Right lobe of liver (tissue), 6 donors: ENCODE results near the gene POLE. TPM values are rescaled to one million over a fixed set of nuclear protein-coding genes. Genes with fewer than 3 reads are reported as not detected.
"Not testable (repeated sequence)": the region's sequence is repeated elsewhere in the genome, so short reads cannot be mapped to it uniquely, and the experiment has no call there.

Experiments used
- ATAC-seq, 4 donors: fragments of 200-7000 bp; cut with Tn5 transposase; one replicate each; pipeline ENCODE4 v1.9.1; 2020; ENCODE audit warnings: mild to moderate bottlenecking in 4 of 4, moderate library complexity in 4 of 4
- DNase-seq, 3 donors: peaks; one replicate each; pipeline ENCODE4 v3.0.0-alpha.2; 2020
- H3K27ac ChIP-seq, 3 donors: fragments of 200-600 bp; one replicate each; pipeline ENCODE4 v1.8.0; 2022
- H3K27me3 ChIP-seq, 2 donors: fragments of 200-600 bp; one replicate each; pipeline ENCODE4 v1.8.0; 2022
- H3K36me3 ChIP-seq, 4 donors: fragments of 200-600 bp; sonication (generic) in 1 of 4; one replicate each; pipeline versions ENCODE4 v1.5.1 to v1.8.0; 2017 to 2022; ENCODE audit warnings: control low read depth in 1 of 4
- H3K4me1 ChIP-seq, 4 donors: fragments of 200-600 bp; sonication (generic) in 1 of 4; one replicate each; pipeline versions ENCODE4 v1.5.1 to v1.8.0; 2017 to 2022; ENCODE audit warnings: control low read depth in 1 of 4
- H3K4me3 ChIP-seq, 3 donors: fragments of 200-600 bp; one replicate each; pipeline ENCODE4 v1.8.0; 2022
- H3K9me3 ChIP-seq, 4 donors: fragments of 200-600 bp; sonication (generic) in 1 of 4; one replicate each; pipeline versions ENCODE4 v1.5.1 to v1.8.0; 2017 to 2022; ENCODE audit warnings: control low read depth in 1 of 4
- POLR2A ChIP-seq: fragments of 450-650 bp; IDR thresholded peaks from one replicate; pipeline ENCODE4 v1.6.1; 2017; ENCODE audit warnings: antibody characterized with exemption, mild to moderate bottlenecking
- WGBS: methylation state at CpG from one replicate; pipeline ENCODE4 v1.1.6; 2018; ENCODE audit warnings: low coverage, low lambda C conversion rate; ENCODE audit not compliant: insufficient coverage; ENCODE audit errors: missing lambda C conversion rate; 5-methylcytosine and 5-hydroxymethylcytosine counted together
- intact Hi-C, 2 donors: fragments of 100-400 bp; cut with DNase I; formaldehyde crosslinking; loops; one replicate each; pipeline versions ENCODE4 v1.11.2 to v1.14.1; 2022
- total RNA-seq, 6 experiments: library from RNA; depleted of rRNA in 2 of 6; stranded (reverse); fragments of >200 nt in 2 of 6; fragmentation: NEBNext Ultra II Directional in 3 of 6; extraction: Animal tissue kit (Norgen Biotek cat#: 25700) in 3 of 6; gene quantifications; one replicate each; pipeline versions ENCODE4 v1.1.0 to v1.2.4, GENCODE V29; 2016 to 2023
- TF ChIP-seq, protein P1 (sequence below), 4 donors: fragments of 200-600 bp in 3 of 4; fragments of 450-650 bp in 1 of 4; IDR thresholded peaks; one replicate each; pipeline versions ENCODE4 v1.5.1 to v1.8.0; 2016 to 2022; ENCODE audit warnings: antibody characterized with exemption in 4 of 4, mild to moderate bottlenecking in 2 of 4
- donor health status: DM: no; HTN: yes; CAD: no.
- donor health status: DM: no; HTN: no; CAD: no.
- donor health status: DM: no; HTN: no; CAD: no.
- donor health status: DM: no; HTN: yes; CAD: no.
- donor health status: DM: no; HTN: yes; CAD: no.

POLE gene
- total RNA-seq, 6 experiments from 2014 or later: 13.6 to 34.0 (median 22.7) TPM

DNA sequence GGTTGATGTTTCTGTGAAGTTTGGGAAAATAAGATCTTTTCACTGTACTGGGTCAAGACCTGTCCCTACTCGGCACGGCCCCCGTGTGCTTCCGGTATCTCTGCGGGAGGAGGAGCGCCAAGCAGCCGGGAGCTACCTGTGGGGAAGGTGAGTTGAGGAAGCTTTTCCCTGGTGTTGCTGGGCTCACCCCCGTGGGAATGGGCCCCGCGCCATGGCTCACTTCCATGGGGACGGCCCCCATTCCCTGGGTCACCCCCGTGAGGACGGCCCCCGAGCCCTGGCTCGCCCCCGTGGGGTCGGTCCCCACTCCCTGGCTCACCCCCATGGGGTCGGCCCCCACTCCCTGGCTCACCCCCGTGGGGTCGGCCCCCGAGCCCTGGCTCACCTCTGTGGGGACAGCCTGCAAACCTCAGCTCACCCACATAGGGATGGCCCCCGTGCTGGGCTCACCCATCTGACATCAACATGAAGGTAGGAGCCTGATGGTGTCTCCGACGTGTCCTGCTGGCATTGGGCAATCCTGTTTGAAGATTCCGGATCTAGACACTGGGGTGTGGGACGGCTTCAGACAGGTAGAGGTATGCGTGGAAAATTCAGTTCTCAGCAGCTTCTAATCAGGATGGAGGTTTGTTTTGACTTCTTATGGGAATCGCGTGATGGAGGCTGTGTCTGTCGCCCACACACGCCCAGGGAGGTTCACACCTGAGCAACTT is 85.8 kb downstream of the POLE start:
- peaks cover 0 to 31% (median 14%) of the 10 kb centered on the region in 4 donors for H3K4me1 ChIP-seq
- 84% methylated on average over 7 of the region's 31 CpGs for WGBS
- intact Hi-C loops: no loop called here
- H3K27me3 ChIP-seq: no peaks in the 10 kb centered on the region
- peak in 3 of 4 donors; percentile 1 to 13 (median 2) for ATAC-seq
- DNase-seq: no peak
- TF ChIP-seq, protein P1, sequence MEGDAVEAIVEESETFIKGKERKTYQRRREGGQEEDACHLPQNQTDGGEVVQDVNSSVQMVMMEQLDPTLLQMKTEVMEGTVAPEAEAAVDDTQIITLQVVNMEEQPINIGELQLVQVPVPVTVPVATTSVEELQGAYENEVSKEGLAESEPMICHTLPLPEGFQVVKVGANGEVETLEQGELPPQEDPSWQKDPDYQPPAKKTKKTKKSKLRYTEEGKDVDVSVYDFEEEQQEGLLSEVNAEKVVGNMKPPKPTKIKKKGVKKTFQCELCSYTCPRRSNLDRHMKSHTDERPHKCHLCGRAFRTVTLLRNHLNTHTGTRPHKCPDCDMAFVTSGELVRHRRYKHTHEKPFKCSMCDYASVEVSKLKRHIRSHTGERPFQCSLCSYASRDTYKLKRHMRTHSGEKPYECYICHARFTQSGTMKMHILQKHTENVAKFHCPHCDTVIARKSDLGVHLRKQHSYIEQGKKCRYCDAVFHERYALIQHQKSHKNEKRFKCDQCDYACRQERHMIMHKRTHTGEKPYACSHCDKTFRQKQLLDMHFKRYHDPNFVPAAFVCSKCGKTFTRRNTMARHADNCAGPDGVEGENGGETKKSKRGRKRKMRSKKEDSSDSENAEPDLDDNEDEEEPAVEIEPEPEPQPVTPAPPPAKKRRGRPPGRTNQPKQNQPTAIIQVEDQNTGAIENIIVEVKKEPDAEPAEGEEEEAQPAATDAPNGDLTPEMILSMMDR (IDR thresholded peaks at IDR 0.05): no peak
- no peak for TF ChIP-seq POLR2A
- peak overlapping the region; percentile 43 to 50 (median 48) for H3K4me3 ChIP-seq
- peak overlapping the region; percentile 43 to 78 (median 63) for H3K27ac ChIP-seq
- no peaks in the 10 kb centered on the region for H3K36me3 ChIP-seq
- H3K9me3 ChIP-seq: no peaks in the 10 kb centered on the region

DNA sequence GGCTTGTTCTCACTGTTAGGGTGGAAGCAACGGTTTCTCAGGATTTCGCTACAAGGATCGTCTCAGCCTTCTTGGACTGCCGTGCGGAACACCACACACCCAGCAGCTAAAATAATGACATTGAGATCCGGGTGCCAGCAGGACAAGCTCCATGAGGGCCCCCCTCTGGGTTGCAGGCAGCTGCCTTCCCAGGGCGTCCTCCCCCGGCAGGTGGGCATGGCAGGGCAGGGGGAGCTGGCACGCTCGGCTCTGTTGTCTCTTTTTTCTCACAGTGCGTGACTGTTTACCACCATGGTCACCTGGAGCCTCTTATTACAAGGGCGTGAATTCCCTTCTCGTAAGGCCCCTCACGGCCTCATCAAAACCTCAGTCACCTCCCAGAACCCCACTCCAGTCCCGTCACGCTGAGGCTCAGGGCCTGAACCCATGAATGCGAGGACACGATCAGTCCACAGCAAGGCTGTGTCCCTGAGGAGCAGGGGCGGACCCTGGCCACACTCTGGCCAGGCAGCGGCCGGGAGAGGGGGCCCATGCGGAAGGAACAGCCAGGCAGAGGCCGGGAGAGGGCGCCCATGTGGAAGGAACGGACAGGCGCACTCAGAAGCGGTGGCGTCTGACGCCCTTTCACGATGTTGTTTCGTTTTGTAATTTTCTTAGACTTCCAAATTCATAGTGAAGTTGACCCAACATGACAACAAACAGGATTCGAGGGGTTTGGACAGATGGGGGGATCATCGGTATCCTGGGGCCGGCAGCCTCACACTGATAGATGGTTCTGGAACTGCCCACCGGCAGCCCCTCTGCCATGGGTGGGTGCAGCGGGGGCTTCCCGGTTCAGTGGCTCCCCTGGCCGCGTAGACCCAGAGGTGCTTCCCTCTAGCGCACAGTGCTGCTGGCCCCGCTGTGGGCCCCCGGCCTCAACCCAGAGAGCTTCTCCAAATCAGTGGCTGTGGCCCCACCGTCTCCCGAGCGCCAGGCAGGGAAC is 86.8 kb downstream of the POLE start:
- no peaks in the 10 kb centered on the region for H3K27me3 ChIP-seq
- peaks cover 0 to 21% (median 10%) of the 10 kb centered on the region in 4 donors for H3K4me1 ChIP-seq
- DNase-seq (peak; percentile 79 to 81 (median 80)), ATAC-seq (peak; percentile 71 to 81 (median 72))
- H3K9me3 ChIP-seq: no peaks in the 10 kb centered on the region
- H3K4me3 ChIP-seq: peak overlapping the region; percentile 43 to 50 (median 48)
- H3K36me3 ChIP-seq: no peaks in the 10 kb centered on the region
- intact Hi-C loops: no loop called here
- H3K27ac ChIP-seq: peak overlapping the region; percentile 43 to 78 (median 63)
- 29% methylated on average over 21 of the region's 45 CpGs for WGBS
- TF ChIP-seq, protein P1 (IDR thresholded peaks at IDR 0.05): peak; percentile 70 to 85 (median 79)
- no peak for TF ChIP-seq POLR2A

DNA sequence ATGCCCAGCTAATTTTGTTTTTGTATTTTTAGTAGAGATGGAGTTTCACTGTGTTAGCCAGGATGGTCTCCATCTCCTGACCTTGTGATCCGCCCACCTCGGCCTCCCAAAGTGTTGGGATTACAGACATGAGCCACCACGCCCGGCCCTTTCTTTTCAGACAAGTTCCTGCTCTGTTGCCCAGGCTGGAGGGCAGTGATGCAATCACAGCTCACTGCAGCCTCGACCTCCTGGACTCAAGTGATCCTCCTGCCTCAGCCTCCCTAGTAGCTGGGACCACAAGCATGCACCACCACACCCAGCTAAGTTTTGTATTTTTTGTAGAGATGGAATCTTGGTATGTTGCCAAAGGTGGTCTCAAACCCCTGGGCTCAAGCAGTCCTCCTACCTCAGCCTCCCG is 87.6 kb downstream of the POLE start:
- H3K9me3 ChIP-seq, H3K27me3 ChIP-seq, H3K4me3 ChIP-seq, intact Hi-C loops, DNase-seq, ATAC-seq, H3K36me3 ChIP-seq, H3K27ac ChIP-seq: not testable (repeated sequence)
- peaks cover 0 to 14% (median 6%) of the 10 kb centered on the region in 4 donors for H3K4me1 ChIP-seq
- WGBS: 87% methylated on average over 3 of the region's 6 CpGs

DNA sequence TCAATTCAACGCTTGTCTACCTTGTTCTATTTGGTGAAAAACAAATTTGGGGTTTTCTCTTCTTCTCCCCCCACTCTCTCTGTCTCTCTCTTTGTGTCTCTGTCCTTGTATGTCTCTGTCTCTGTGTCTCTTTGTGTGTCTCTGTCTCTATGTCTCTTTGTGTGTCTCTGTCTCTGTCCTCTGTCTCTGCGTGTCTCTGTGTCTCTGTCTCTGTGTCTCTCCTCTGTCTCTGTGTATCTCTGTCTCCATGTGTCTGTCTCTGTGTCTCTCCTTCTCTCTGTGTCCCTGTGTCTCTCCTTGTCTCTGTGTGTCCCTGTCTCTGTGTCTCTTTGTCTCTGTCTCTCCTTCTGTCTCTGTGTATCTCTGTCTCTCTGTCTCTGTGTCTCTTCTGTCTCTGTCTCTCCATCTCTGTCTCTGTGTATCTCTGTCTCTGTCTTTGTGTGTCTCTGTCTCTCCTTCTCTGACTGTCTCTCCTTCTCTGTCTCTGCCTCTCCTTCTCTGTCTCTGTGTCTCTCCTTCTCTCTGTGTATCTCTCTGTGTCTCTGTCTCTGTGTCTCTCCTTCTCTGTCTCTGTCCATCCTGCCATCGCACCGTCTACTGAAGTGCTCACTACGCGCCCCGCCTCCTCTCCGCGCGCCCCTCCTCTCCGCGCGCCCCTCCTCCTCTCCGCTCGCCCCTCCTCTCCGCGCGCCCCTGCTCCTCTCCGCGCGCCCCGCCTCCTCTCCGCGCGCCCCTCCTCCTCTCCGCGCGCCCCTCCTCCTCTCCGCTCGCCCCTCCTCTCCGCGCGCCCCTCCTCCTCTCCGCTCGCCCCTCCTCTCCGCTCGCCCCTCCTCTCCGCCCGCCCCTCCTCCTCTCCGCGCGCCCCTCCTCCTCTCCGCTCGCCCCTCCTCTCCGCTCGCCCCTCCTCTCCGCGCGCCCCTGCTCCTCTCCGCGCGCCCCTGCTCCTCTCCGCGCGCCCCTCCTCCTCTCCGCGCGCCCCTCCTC is 89.5 kb downstream of the POLE start:
- peaks cover 0 to 5% (median 2%) of the 10 kb centered on the region in 4 donors for H3K4me1 ChIP-seq
- H3K27me3 ChIP-seq: no peaks in the 10 kb centered on the region
- H3K27ac ChIP-seq: no peak overlapping the region
- WGBS: 14% methylated on average over 17 of the region's 58 CpGs
- TF ChIP-seq, protein P1 (IDR thresholded peaks at IDR 0.05): no peak
- no peak for TF ChIP-seq POLR2A
- H3K9me3 ChIP-seq: no peaks in the 10 kb centered on the region
- intact Hi-C loops: no loop called here
- no peak overlapping the region for H3K4me3 ChIP-seq
- no peak for DNase-seq
- peak in 1 of 4 donors; percentile 9 for ATAC-seq
- H3K36me3 ChIP-seq: no peaks in the 10 kb centered on the region
